Retina (tissue), 1 donor: ENCODE results near the gene RBP3.

Source experiments
- DNase-seq: peaks from one replicate; pipeline ENCODE4 v3.0.0-alpha.2; 2016

RBP3 gene

GRCh38 chr10:47403446-47404318 lies 55.5 kb downstream of the RBP3 start:
- DNase-seq, result no peak

DNA sequence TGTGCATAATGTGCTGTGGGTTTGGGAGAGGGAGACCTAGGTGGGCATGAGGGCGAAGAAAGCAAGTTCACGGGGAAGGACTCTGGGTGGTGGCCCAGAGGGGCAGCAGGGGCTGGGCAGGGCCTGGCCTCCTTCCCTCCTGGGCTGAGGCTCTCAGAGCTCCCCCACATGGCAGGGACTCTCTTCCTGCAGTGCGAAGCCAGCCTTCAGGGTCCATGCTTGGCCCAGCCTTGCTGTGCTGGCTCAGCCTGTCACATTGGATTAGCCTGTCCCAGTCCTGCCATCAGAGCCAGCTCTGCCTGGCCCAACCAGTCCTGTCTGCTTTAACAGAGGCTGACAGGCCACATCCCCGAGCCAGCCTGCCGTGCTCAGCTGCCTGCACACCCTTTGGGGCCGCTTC lies 56.3 kb downstream of the RBP3 start:
- DNase-seq, result peak; percentile 81

- DNase-seq, result no peak
Observed at GRCh38 chr10:47404937-47405336, 56.8 kb downstream of the RBP3 start.

GRCh38 chr10:47405857-47406547 lies 57.8 kb downstream of the RBP3 start:
- DNase-seq, result no peak

GRCh38 chr10:47406548-47406869 lies 58.3 kb downstream of the RBP3 start:
- DNase-seq, result no peak

GRCh38 chr10:47406870-47407691 lies 58.9 kb downstream of the RBP3 start:
- no peak for DNase-seq
